Epithelial cell of prostate (primary cell): ENCODE measurements around the gene PURB.
"Not testable (repeated sequence)": the region's sequence is repeated elsewhere in the genome, so short reads cannot be mapped to it uniquely, and the experiment has no call there.

Experiments
- DNase-seq: peaks from one replicate; pipeline ENCODE4 v3.0.0-alpha.2; 2011; ENCODE audit warnings: low read depth, low spot score
- H3K27ac ChIP-seq: fragments of 450-650 bp; 2 replicates; pipeline ENCODE4 v1.5.1; 2017; ENCODE audit warnings: mild to moderate bottlenecking

The PURB gene

GRCh38 chr7:44893710-44894234 is 8.4 kb upstream of the PURB start:
- DNase-seq = no peak

DNA sequence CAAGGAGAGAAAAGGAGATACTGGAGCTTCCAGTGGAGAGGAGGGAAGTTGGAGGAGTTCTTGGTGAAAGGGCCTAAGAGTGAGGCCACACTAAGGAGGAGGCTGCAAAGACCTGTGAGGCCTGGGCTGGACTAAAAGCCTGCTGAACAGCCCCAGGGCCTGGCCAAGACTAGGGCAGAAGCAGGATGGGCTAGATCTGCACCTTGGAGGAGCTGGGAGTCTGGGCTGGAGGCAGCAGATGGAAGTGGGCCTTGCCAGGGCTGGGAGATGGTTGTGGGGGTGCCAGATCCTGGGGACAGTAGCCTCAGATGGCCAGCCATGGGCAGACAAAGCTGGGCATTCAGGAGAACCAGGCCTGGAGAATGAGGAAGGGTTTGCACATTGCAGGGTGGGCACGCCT is 6.5 kb upstream of the PURB start:
- no peak overlapping the region for H3K27ac ChIP-seq
- DNase-seq = no peak

More at GRCh38 chr7:44893710-44894234, 8.4 kb upstream of the PURB start:
- no peak overlapping the region for H3K27ac ChIP-seq

DNA sequence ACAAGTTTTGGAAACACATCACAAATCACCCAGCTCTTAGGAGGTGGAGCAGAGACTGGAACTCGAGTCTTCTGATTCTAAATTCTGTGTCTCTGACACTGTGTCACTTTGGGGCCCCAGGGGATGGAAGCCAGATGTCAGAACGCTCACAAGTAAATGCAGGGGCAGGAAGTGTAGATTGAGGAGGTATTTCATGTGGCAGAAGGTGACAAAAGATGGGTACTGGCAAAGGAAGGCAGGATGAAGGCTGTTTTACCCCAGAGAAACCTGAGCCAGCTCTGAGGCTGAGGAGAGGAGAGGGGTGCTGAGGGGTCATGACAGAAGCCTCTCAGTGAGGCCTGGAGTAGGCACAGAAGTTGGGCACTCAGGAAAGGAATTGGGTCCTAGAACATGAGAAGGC is 6.0 kb upstream of the PURB start:
- no peak overlapping the region for H3K27ac ChIP-seq
- no peak for DNase-seq

GRCh38 chr7:44889086-44889781 is 3.9 kb upstream of the PURB start:
- H3K27ac ChIP-seq = no peak overlapping the region

GRCh38 chr7:44887293-44887692 is 2.0 kb upstream of the PURB start:
- no peak overlapping the region for H3K27ac ChIP-seq
- DNase-seq = no peak

More at GRCh38 chr7:44889086-44889781, 3.9 kb upstream of the PURB start:
- DNase-seq = no peak

- peak overlapping the region; percentile 99 for H3K27ac ChIP-seq
- DNase-seq = no peak
Observed at GRCh38 chr7:44884621-44885393, 523 bp downstream of the PURB start.

GRCh38 chr7:44883961-44884620 is 1.2 kb downstream of the PURB start:
- H3K27ac ChIP-seq = peak overlapping the region; percentile 99
- DNase-seq = no peak

DNA sequence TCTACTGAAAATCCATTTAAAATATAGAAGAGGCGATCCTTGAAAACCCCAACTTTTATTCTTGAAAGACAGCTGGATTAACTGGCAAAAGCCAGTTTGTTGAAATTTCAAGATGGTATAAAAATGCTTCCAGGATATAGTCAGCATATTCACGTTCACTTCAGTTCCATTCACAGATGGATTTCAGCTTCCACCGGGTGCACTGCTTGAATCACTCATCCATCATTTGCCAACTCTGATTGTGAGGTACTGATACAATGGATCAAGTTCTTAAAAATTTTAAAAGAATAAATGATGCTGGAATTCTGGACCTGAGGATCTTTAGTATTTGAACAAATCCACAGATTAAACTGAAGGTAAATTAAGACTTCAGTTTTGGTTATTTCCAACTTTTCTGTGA is 2.4 kb downstream of the PURB start:
- H3K27ac ChIP-seq = no peak overlapping the region
- DNase-seq = no peak

DNA sequence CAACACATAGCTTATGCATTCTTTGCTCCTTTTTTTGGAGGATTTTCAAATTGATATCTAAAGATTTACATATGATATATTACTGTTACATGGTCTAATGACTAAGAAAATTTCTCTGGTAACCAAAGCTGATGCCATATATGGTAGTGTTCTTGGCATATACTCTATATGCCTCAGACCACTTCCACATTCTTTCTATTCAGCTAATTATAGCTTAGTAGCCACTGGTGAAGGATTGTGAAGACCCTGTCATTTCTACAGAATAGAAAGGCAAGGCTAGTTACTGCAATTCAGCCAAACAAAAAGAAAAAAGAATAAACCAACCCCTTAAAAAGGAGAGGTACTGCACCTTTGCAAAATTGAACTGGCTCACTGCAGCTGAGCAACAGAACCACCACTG is 3.7 kb downstream of the PURB start:
- DNase-seq = no peak
- no peak overlapping the region for H3K27ac ChIP-seq

GRCh38 chr7:44881066-44881600 is 4.2 kb downstream of the PURB start:
- H3K27ac ChIP-seq = no peak overlapping the region
- no peak for DNase-seq

GRCh38 chr7:44880317-44881018 is 4.9 kb downstream of the PURB start:
- no peak for DNase-seq
- H3K27ac ChIP-seq = no peak overlapping the region

DNA sequence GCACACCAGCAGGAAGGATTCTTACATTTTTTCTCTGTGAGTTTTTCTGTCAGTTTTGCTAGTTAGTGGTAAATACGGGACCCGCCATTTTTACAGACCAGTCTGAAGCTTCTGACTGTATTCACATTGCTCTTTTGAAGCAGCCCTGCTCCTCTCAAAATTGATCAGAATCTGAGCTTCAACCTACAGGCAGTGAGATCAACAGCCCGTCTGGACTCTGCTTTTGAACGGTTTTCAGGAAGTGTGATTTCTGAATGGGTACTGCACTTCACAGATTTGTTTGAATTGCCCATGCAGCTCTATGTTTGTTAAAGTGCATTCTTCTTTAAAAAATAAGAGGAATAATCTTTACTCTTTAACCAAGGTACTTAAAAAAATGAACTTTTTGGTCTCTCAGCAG is 8.9 kb downstream of the PURB start:
- DNase-seq = no peak
- H3K27ac ChIP-seq = no peak overlapping the region

DNA sequence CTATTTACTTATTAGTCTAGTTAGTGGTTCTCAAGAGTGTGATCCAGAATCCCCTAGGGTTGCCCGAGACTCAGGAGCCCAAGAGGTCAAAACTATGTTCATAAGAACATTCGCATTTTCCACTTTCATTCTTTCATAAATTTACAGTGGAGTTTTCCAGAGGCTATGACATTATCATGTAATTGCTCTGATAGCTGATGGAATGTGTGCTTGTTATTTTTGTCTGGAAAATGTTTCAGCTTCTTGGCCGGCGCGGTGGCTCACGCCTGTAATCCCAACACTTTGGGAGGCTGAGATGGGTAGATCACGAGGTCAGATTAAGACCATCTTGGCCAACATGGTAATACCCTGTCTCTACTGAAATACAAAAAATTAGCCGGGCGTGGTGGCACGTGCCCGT is 10.1 kb downstream of the PURB start:
- no peak for DNase-seq
- no peak overlapping the region for H3K27ac ChIP-seq

DNA sequence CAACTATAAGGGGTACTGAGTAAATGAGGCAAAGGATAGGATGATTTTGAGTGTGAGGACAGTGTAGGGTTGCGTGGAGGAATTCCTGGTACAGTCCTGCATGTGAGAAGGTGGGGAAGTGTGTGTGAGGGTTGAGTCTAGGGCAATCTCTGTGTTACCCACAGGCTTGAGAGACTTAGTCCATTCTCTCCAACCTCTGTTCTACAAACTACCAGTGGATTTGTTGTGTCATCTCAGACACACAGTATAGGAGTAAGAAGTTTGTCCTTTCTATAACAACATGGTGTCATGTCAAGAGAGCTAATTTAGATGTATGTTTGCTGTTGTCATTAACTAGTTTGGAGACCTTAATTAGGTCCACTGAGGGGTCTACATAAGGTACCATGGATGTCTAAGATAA is 12.5 kb downstream of the PURB start:
- no peak overlapping the region for H3K27ac ChIP-seq
- DNase-seq = no peak

GRCh38 chr7:44871918-44872317 is 13.4 kb downstream of the PURB start:
- not testable (repeated sequence) for H3K27ac ChIP-seq, DNase-seq

- not testable (repeated sequence) for H3K27ac ChIP-seq
Observed at GRCh38 chr7:44870780-44871179, 14.6 kb downstream of the PURB start.

GRCh38 chr7:44870336-44870735 is 15.0 kb downstream of the PURB start:
- not testable (repeated sequence) for H3K27ac ChIP-seq, DNase-seq

More at GRCh38 chr7:44870780-44871179, 14.6 kb downstream of the PURB start:
- not testable (repeated sequence) for DNase-seq

DNA sequence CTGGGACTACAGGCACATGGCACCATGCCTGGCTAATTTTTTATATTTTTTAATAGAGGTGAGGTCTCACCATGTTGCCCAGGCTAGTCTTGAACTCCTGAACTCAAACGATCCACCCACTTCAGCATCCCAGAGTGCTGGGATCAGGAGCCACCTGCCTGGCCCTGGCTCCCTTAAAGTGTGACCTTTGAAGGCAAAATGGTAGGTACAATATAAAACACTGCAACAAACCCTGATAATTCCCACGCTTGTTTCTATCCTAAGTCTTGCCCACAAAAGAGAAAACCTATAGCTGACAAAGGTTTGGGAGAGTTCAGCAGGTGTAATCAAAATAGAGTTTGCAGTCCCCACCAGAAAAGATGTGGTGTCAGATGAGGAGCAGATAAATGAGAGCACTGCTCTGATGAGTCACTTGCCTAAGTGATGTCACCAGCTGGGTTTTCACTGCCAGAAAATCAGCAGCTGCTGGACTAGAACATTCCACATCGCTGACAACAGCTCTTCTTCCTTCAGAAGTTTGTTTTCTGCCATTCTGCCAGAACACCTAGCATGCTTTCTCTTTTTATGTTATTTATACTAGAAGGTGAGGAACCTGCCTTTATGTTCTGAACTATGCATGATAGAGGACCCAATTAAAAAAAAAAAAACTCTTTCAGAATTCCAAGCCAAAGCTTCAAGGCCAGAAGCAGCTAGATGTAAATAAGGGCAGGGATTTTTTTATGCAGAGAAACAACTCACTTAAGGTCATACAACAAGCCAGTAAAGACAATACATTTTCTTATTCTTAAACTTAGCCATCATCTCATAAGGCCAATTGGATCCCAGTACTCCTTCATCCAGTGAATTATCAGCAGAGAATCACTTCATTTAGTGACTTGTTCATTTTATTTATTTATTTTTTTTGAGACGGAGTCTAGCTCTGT is 18.0 kb downstream of the PURB start:
- peak overlapping the region; percentile 26 for H3K27ac ChIP-seq
- DNase-seq = no peak

GRCh38 chr7:44861949-44862348 is 23.4 kb downstream of the PURB start:
- DNase-seq, H3K27ac ChIP-seq: not testable (repeated sequence)
